Measurements from ENCODE around the gene HMX1.

The HMX1 gene

GRCh38 chr4:8854931-8855330 is 16.7 kb downstream of the HMX1 start:
- DNase-seq, result no peak

GRCh38 chr4:8854016-8854415 is 17.6 kb downstream of the HMX1 start:
- DNase-seq, result no peak

GRCh38 chr4:8853249-8853648 is 18.4 kb downstream of the HMX1 start:
- DNase-seq, result no peak

GRCh38 chr4:8852118-8852704 is 19.4 kb downstream of the HMX1 start:
- DNase-seq, result no peak

GRCh38 chr4:8851321-8852117 is 20.1 kb downstream of the HMX1 start:
- no peak for DNase-seq

GRCh38 chr4:8850830-8851188 is 20.8 kb downstream of the HMX1 start:
- DNase-seq, result no peak

DNA sequence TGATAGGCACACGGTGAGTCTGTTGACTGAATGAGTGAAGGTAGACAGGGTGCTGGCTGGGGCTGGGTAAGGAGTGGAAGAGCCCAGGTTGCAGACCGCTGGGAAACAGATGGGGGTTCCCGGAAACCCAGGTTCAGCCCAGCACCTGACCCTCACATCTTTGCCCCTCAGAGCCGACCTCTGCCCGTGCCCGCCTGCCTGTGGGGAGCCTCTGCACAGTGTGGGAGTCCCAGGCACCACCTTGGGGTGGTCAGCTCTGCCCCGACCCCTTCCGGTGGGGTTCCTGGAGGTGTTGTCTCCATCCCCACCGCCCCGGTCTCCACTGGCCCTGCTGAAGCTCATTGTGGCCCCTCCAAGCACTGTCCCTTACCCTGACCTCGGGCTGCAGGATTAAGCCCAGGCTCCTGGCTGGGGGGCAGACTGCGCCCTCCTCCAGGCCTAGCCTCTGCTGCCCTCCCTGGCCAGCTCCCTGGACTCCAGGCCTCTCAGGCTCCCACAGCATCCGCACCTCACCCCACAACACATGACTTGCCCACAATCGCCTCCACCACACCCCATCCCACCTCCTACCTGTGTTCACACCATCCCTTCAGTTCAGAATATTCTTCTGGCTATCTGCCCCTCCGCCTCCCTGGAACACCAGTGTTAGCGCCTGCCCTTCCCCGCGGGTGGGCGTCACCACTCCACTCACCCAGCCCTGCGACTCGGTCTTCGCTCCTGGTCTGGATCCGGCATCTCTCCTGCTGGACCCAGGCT is 21.4 kb downstream of the HMX1 start:
- DNase-seq, result no peak

- DNase-seq, result no peak
These were observed 22.2 kb downstream of the HMX1 start for GRCh38 chr4:8849266-8850073.

- no peak for DNase-seq
These were observed 23.0 kb downstream of the HMX1 start for GRCh38 chr4:8848507-8849265.

- DNase-seq, result no peak
These were observed 23.9 kb downstream of the HMX1 start for GRCh38 chr4:8847764-8848163.

DNA sequence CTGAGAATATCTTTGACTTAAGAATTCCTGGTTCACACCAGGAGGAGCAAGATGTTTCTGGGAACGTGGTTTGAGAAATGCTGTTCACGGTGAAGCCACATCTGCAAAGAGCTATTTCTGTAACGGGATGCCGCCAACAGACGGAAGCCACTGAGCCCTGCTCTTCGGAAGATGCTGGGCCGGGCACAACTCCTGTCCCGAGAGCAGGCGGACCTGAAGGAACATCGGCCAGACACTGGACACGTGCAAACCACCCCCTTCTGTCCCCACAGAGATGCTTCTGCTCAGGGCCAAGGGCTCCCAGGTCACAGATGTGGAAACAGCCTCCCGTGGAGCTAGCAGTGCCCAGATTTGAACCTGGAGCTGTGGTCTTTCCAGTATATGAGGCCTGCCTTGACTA is 24.3 kb downstream of the HMX1 start:
- no peak for DNase-seq

DNA sequence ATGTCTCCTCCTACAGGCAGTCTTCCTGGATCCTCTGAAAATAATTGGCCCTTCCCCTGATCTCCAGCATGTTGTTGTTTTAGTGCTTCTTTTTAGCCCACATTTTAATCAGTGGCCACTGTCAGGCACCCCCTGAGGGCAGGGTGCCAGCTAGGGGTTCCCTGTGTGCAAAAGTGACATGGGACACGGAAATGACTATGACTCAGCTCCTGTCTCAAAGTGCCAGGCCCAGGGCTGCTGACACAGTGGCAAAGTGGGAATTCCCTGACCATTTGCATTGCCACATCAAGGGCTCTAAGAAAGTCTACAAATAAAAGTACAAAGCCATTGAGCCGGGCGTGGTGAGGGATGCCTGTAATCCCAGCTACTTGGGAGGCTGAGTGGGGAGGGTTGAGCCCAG is 24.8 kb downstream of the HMX1 start:
- DNase-seq, result no peak

DNA sequence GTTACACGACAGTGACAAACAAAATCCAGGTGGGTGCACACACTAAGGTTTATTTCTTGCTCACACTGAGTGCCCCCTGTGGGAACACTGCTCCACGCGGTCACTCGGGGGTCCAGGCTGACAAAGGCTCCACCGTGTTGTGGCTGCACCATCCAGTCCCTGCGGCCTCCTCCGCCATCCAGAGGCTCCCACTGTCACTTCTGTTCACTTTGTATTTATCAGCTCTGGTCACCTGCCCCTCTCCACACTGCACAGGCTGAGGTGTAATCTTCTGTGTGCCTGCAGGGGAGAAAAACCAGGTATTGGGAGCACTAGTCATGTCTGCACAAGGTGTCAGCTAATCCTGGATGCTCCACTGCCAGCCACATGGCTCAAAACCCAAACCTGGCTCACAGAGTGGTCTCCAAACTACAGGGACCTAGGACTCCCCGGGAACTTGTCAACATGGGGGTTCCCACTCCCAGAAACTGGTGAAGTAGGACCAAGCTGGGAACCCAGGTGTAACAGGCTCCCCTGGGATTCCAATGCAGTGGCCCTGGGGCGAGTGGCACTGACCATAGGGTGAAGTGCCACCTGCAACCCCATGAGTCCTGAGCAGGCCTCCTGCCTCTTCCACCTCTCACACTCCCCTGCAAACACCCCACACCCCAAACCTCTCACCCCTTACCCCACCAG is 25.5 kb downstream of the HMX1 start:
- DNase-seq, result no peak

DNA sequence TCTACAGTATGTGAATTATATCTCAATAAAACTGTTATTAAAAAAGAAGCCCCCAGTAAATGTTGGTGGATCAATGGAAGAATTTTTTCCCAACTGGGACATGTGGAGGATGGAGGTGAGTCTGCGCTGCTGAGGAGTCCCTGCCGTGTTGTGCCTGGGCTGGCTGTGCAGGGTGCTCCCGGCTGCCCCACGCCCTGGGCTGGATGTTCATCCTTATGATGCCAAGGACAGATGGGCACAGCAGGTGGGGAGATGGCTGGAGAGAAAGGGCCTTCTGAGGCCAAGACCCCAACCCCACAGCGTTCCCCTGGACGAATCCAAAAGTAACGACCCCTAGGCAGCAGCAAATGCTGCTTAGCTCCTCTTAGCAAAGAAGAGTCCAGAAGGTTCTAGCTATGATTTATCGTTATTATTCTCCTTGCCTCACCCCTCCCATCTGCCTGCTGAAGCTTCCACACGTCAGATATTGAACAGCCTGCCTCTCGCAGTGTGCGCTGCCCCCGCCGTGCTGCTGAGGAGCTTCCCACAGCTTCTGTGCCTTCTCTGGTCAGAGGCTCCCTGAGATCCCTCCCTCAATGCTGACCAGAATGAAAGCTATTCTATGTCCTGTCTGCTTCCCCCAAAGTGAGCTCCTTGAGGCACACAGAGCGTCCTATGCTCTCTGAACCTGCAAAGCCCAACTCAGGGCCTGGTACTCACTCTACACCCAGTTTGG is 26.5 kb downstream of the HMX1 start:
- DNase-seq, result no peak

- DNase-seq, result no peak
These were observed 28.0 kb downstream of the HMX1 start for GRCh38 chr4:8843597-8843996.

GRCh38 chr4:8842614-8843013 is 29.0 kb downstream of the HMX1 start:
- DNase-seq, result no peak

GRCh38 chr4:8841678-8842268 is 29.9 kb downstream of the HMX1 start:
- DNase-seq, result no peak

DNA sequence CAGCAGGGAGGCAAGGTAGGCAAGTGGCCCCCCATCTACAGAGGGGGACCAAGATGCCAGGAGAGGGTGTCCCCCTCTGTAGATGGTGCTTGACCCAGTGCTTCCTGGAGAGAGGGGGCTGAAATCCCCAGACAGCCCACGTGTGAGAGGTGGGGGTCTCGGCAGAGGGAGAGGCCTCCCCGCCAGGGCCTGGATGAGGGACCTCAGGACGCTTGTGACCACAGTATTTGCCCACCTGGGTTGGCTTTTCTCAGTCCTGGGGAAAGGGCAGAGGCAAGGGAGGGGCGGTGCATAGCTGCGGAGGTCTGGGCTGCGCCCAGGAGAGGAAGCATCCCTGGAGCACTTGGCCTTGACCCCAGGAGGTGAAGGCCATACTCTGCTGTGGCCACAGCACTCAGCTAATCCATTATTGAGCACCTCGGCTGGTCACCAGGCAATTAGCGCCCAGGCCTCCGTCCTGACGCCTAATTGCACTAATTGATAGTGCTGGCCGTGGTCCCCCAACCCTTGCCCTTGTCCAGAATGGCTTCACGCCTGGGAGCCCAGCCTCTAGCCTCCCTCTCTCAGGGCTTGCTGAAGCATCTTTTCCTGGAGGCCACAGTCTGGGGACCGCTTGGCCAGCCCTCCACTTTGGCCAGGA is 30.7 kb downstream of the HMX1 start:
- no peak for DNase-seq

DNA sequence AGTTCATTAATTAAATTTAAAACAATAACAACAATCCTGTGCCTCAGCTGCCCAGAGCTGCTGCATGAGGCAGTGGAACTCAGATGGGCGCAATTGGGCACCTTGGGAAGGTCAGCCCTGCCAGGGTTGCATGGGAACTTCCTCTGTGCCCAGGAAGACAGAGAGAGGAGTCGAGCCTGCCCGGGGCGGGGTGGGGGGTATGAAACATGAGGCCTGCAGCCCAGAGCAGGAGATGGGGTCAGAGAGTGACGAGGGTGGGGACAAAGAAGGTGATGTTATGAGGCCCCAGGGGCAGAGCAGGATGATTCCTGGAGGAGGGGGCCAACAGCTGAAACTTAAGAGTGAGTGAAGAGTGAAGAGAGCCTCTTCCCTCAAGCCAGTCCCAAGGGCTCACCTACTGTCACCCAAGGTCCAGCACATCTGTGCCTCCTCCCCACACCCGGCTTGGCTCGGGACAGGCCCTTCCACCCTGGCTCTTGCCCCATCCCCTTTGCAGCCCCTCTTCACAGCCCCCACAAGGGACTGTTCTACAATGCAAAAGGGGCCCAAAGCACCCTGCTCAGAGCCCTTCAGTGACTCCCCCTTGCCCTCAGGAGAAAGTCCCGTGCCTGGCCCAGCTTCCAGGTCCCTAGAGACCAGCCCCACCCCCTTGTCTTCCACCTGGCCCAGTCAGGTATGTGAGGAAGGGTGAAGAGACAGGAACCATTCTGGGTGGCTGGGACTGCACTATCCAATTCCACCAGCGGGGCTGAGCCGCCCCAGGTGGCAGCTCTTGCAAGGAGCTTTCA is 31.4 kb downstream of the HMX1 start:
- no peak for DNase-seq

Measured in kidney glomerular epithelial cell (primary cell).